Lower leg skin (tissue), 3 donors: ENCODE data around the gene S100A5.

Experiments
- POLR2A ChIP-seq, 2 donors: fragments of 450-650 bp; IDR thresholded peaks; one replicate each; pipeline ENCODE4 v1.6.1; 2016 to 2017; ENCODE audit warnings: antibody characterized with exemption in 2 of 2, mild to moderate bottlenecking in 1 of 2, moderate library complexity in 1 of 2
- TF ChIP-seq, protein P1 (sequence below), 3 donors: fragments of 450-650 bp; IDR thresholded peaks; one replicate each; pipeline ENCODE4 v1.5.1; 2016; ENCODE audit warnings: antibody characterized with exemption in 3 of 3, mild to moderate bottlenecking in 3 of 3, moderate library complexity in 2 of 3

DNA sequence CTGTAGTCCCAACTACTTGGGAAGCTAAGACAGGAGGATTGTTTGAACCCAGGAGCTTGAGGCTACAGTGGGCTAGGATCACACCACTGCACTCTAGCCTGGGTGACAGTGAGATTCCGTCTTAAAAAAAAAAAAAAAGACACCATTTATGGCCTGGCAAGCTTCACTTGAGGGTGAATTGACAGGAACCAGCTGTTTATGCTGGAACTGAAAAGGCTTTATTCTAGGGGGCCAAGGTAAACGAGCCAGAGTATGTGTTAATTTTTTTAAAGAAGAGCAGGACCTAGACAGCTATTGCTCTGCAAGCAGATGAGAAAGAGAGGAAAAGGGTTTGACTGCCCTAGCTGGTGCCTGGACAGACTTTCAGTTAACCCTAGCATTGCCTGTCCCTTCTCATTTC, 42.0 kb downstream of the S100A5 start:
- TF ChIP-seq, protein P1, sequence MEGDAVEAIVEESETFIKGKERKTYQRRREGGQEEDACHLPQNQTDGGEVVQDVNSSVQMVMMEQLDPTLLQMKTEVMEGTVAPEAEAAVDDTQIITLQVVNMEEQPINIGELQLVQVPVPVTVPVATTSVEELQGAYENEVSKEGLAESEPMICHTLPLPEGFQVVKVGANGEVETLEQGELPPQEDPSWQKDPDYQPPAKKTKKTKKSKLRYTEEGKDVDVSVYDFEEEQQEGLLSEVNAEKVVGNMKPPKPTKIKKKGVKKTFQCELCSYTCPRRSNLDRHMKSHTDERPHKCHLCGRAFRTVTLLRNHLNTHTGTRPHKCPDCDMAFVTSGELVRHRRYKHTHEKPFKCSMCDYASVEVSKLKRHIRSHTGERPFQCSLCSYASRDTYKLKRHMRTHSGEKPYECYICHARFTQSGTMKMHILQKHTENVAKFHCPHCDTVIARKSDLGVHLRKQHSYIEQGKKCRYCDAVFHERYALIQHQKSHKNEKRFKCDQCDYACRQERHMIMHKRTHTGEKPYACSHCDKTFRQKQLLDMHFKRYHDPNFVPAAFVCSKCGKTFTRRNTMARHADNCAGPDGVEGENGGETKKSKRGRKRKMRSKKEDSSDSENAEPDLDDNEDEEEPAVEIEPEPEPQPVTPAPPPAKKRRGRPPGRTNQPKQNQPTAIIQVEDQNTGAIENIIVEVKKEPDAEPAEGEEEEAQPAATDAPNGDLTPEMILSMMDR (IDR thresholded peaks at IDR 0.05), result no peak
- TF ChIP-seq POLR2A (IDR thresholded peaks at IDR 0.05), result no peak
